Islet precursor cell (in vitro differentiated cells): Measurements from ENCODE around the gene CABP1.
"Not testable (repeated sequence)": the region's sequence is repeated elsewhere in the genome, so short reads cannot be mapped to it uniquely, and the experiment has no call there.

Experiments
- DNase-seq: peaks from one replicate; pipeline ENCODE4 v3.0.0-alpha.2; 2018

Gene CABP1

GRCh38 chr12:120639771-120640721 lies at the start of gene CABP1:
CABP1 (plus strand) TSS chr12:120640626; CDS start chr12:120640686, 60 bp downstream.
- peak; percentile 80 for DNase-seq

DNA sequence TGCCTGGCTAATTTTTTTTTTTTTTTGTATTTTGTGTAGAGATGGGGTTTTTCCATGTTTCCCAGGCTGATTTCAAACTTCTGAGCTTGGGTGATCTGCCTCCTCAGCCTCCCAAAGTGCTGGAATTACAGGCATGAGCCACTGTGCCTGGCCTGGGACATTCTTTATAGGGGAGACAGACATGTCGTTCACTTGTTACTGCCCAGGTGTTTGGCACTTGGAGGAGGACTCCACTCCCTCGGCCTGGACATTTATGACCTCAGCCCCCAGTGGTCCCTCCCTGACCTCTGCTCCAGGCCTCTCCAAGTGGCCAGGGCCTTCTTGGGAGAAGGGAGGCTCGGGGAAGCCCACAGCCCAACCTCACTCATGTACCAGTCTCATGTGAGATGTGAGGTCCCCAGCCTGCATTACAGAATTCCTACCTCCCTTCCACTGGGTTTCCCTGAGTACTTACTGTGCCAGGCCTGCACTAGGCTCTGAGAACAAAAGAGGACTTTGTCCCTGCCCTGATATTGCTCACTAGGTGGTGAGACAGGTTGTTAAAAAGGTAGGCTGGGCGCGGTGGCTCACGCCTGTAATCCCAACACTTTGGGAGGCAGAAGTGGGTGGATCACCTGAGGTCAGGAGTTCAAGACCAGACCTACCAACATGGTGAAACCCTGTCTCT lies 49.6 kb upstream of the CABP1 start:
- peak; percentile 66 for DNase-seq

GRCh38 chr12:120592121-120593049 lies 48.0 kb upstream of the CABP1 start:
- no peak for DNase-seq

GRCh38 chr12:120596901-120597300 lies 43.5 kb upstream of the CABP1 start:
- DNase-seq = no peak

GRCh38 chr12:120597861-120598260 lies 42.6 kb upstream of the CABP1 start:
- DNase-seq = no peak

DNA sequence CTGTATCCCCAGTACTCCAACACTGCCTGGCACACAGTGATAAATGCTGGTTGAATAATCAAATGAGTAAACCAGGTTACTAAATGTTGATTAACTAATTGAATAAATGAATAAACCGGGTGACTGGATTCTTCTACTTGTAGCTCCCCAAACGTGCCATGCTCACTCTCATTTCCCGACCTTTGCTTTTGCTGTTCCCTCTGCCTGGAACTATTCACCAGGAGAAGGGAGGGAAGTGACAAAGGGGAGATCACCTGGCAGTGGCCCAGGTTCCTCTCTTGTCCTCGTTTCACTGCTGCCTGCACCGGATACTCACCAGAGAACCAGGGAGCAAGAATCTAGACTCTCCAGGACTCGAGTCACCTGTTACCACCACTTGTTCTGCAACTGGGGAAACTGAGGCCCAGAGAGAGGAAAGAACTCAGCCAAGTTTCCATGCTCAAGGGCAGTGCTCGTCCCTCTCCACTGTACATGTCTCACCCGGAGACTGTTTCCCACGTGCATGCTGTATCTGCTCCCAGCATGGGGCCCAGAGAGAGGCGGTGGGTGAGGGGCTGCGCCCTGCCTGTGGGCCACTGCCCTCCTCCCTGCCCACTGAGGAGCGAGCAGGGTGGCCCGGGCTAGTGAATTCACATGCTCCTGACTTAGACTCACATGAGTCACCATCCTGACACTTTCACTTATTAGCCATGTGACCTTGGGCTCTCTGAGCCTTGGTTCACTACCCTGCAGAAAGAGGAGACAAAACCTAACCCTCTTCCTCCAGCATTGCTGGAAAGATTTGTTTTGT lies 41.6 kb upstream of the CABP1 start:
- DNase-seq = peak; percentile 83

DNA sequence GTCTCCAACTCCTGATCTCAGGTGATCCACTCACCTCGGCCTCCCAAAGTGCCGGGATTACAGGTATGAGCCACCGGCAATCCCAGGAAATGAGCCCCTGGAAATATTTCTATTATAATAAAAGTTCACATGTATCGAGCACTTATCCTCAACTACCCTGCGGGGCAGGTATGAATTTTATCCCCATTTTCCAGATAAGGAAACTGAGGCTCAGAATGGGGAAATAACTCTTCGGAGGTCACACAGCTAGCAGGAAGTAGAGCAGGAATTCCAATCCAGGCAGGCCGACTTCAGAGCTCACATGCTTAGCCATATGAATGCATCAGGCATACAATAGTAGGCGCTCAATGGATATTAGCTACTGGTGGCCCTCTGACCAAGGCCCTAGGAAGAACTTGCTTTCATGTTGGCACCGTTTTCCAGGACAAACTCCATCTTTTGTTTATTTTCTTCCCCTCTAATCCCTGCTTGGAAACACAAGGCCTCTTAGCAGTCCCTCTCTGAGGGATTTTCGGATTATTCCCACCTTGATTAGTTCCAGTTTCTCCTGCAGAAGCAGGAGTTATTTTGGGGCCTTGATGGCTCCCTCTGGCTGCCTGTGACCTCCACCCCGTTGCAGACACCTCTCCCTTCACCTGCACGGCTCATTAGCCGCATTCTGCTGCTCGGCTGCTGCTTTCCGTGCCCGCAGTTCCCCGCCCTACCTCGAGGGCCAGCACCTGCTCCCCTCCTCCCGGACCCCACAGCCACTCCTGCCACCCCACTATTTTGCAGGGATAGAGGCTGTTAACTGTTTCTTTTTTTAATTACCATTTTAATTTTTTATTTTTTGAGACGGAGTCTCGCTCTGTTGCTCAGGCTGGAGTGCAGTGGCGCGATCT lies 40.5 kb upstream of the CABP1 start:
- no peak for DNase-seq

DNA sequence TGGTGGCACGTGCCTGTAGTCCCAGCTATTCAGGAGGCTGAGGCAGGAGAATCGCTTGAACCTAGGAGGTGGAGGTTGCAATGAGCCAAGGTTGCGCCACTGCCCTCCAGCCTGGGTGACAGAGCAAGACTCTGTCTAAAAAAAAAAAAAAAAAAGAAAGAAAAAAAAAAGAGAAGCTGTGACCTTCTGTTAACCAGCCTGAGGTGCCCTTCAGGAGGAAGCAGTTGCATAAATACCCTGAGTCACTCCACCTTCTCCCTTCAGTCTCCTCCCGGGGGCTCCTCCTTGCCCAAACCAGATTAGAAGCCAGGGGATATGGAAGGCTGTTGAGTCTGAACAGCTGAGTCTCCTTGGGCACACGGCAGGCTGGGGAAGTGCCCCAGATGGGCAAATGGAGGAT lies 38.0 kb upstream of the CABP1 start:
- DNase-seq = not testable (repeated sequence)

DNA sequence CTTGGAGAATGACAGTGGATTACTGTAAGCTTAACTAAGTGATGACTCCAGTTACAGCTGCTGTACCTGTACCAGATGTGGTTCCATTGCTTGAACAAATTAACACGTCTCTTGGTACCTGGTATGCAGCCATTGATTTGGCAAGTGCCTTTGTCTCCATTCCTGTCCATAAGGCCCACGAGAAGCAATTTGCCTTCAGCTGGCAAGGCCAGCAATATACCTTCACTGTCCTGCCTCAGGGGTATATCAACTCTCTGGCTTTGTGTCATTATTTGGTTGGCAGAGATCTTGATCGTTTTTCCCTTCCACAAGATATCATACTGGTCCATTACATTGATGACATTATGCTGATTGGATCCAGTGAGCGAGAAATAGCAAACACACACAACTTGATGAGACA lies 29.9 kb upstream of the CABP1 start:
- DNase-seq = no peak

DNA sequence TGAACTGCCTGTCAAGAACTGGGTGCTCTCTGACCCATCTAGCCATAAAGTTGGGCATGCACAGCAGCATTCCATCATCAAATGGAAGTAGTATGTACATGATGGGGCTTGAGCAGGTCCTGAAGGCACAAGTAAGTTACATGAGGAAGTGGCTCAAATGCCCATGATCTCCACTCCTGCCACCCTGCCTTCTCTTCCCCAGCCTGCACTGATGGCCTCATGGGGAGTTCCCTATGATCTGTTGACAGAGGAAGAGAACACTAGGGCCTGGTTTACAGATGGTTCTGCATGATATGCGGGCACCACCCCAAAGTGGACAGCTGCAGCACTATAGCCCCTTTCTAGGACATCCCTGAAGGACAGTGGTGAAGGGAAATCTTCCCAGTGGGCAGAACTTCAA lies 28.9 kb upstream of the CABP1 start:
- not testable (repeated sequence) for DNase-seq

- DNase-seq = no peak
These were observed 25.6 kb upstream of the CABP1 start for GRCh38 chr12:120614848-120615247.

GRCh38 chr12:120617193-120617592 lies 23.2 kb upstream of the CABP1 start:
- DNase-seq = not testable (repeated sequence)

- DNase-seq = not testable (repeated sequence)
These were observed 22.7 kb upstream of the CABP1 start for GRCh38 chr12:120617767-120618166.

DNA sequence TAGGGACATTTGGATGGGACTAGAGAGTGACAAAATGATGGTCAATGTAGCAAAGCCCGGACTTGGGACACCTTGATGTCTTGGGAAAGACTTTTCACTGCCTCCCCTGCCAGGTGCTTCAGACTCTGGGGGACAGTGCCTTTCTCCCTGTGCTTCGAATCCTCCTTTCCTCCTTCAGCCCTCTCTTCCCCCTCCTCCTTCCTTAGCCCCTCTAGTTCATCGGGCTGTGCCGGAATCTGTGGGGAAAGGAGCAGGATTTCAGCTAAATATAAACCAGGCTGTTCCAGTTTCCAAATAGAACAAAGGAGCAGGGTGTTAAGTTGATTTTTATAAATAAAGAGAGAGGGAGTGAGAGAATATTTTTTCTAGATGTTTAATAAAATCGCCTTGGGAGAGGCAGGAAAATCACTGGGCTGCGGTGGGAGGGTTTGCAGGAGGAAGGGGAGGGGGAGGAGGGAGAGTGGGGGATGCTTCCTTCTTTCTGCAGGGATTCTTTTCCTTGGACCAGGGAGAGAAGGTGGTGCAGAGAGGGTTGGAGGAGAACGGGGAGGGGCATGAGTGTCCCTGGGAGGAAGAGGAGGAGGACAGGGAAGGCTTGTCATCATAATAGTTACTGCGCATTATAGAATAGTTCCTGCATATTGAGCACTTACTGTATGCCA lies 21.3 kb upstream of the CABP1 start:
- DNase-seq = no peak

DNA sequence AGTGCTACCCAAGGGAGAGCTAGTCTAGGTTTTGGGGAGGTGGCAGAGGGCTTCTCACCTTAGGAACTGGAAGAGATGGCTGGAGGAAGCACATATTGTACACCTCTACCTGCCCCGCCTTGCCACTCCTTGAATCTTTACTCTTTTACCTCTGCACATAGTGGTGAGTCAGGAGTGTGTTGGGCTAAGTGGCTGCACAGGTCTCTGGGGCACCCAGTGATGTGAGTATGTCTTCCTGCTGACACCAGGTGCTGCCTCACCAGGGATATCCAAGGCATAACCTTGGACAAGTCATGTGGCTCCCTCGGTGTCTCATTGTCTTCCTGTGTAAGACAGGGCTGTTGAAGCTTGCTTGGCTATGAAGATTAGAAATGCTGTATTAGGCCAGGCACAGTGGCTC lies 19.8 kb upstream of the CABP1 start:
- DNase-seq = no peak

DNA sequence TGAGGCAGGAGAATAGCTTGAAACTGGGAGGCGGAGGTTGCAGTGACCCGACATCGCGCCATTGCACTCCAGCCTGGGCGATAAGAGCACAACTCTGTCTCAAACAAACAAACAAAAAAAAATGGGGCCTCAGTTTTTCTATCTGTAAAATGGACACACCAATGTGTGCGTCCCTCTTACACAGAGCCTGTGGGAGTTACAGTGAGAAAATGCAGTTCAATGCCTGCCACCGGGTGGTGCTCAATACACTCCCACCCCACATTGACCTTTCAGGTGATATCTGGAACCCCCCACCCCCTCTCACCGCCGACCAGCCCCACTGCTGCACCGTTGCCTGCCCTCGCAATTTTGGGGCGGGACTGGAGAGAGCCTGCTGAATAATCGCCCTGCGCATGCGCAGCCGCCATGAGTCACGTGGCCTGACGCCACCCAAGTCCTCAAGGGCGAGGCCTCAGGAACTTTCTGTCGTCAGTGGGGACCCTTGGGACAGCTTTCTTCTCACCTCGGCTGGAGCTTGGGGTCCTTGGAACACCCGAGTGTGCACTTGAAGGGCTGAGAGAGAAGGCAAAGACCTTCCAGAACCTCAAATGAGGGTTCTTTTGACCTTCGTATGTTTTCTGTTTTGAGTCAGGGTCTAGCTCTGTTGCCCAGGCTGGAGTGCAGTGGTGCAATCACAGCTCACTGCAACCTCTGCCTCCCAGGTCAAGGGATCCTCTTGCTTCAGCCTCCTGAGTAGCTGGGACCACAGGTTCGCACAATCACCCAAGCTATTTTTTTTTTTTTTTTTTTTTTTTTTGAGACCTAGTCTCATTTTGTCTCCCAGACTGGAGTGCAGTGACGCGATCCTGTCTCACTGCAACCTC lies 14.6 kb upstream of the CABP1 start:
- no peak for DNase-seq

- DNase-seq = peak; percentile 83
These were observed 11.5 kb upstream of the CABP1 start for GRCh38 chr12:120628919-120629318.

GRCh38 chr12:120630104-120630892 lies 10.1 kb upstream of the CABP1 start:
- no peak for DNase-seq

GRCh38 chr12:120631097-120631496 lies 9.3 kb upstream of the CABP1 start:
- no peak for DNase-seq
